Measurements from ENCODE around the gene PRPF31.

DNA sequence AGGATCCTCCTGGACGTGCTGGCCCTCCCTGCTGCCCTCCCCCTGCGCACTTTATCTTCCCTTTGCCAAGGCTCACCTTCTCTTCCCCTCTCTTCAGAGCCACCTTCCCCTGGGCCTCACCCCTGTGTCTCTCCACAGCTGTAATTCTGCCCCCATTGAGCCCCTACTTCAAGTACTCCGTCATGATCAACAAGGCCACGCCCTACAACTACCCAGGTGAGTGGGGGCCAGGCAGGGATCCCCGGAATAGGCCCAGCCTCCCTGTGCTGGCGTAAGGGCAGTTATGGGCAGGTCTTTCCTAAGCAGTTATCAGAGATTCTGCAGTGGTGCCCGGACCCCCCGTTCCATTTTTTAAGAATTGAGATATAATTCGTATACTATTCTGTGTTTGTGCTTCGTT, 9.8 kb upstream of the PRPF31 start:
- TF ChIP-seq, protein P1, sequence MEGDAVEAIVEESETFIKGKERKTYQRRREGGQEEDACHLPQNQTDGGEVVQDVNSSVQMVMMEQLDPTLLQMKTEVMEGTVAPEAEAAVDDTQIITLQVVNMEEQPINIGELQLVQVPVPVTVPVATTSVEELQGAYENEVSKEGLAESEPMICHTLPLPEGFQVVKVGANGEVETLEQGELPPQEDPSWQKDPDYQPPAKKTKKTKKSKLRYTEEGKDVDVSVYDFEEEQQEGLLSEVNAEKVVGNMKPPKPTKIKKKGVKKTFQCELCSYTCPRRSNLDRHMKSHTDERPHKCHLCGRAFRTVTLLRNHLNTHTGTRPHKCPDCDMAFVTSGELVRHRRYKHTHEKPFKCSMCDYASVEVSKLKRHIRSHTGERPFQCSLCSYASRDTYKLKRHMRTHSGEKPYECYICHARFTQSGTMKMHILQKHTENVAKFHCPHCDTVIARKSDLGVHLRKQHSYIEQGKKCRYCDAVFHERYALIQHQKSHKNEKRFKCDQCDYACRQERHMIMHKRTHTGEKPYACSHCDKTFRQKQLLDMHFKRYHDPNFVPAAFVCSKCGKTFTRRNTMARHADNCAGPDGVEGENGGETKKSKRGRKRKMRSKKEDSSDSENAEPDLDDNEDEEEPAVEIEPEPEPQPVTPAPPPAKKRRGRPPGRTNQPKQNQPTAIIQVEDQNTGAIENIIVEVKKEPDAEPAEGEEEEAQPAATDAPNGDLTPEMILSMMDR (IDR thresholded peaks at IDR 0.05), result no peak
- no peak for TF ChIP-seq POLR2A (IDR thresholded peaks at IDR 0.05)
- TF ChIP-seq POLR2AphosphoS5 (IDR thresholded peaks at IDR 0.05; ENCODE audit: insufficient read depth in 1 of 2, low read depth in 1 of 2), result no peak
